ENCODE measurements around the gene FUT7. TPM values are rescaled to one million over a fixed set of nuclear protein-coding genes. Genes with fewer than 3 reads are reported as not detected.
"Not testable (repeated sequence)": the region's sequence is repeated elsewhere in the genome, so short reads cannot be mapped to it uniquely, and the experiment has no call there.

FUT7 gene
- polyA plus RNA-seq, 4 donors = 0.09 to 0.90 TPM; not detected in 2

- no peak overlapping the region for H3K27ac ChIP-seq (ENCODE audit: low read depth in 1 of 3, low read length in 2 of 3)
- H3K36me3 ChIP-seq (ENCODE audit: control insufficient read depth in 3 of 3, insufficient read depth in 2 of 3, low read depth in 1 of 3, low read length in 3 of 3) = peaks cover 0 to 8% (median 0%) of the 10 kb centered on the region in 3 donors
- FAIRE-seq = no peak
- no peaks in the 10 kb centered on the region for H3K9me3 ChIP-seq (ENCODE audit: control insufficient read depth in 2 of 2, insufficient read depth in 1 of 2, low read depth in 1 of 2, low read length in 1 of 2)
- H3K27me3 ChIP-seq (ENCODE audit: control insufficient read depth in 3 of 3, insufficient read depth in 3 of 3, low read length in 3 of 3) = peaks cover 0 to 2% (median 0%) of the 10 kb centered on the region in 3 donors
- WGBS, 3 donors = 19 to 36% (median 34%) methylated on average over 13 to 15 of the region's 15 CpGs
- DNase-seq = no peak
- no peak overlapping the region for H3K4me3 ChIP-seq (ENCODE audit: low read depth in 1 of 3, low read length in 3 of 3)
- peaks cover 0 to 45% (median 0%) of the 10 kb centered on the region in 3 donors for H3K4me1 ChIP-seq (ENCODE audit: control insufficient read depth in 3 of 3, insufficient read depth in 2 of 3, low read depth in 1 of 3, low read length in 2 of 3)
Observed at GRCh38 chr9:137034039-137034708, 2.3 kb upstream of the FUT7 start.

GRCh38 chr9:137033481-137033880 is 1.6 kb upstream of the FUT7 start:
- H3K4me1 ChIP-seq (ENCODE audit: control insufficient read depth in 3 of 3, insufficient read depth in 2 of 3, low read depth in 1 of 3, low read length in 2 of 3) = peaks cover 0 to 52% (median 0%) of the 10 kb centered on the region in 3 donors
- not testable (repeated sequence) for H3K27me3 ChIP-seq (ENCODE audit: control insufficient read depth in 3 of 3, insufficient read depth in 3 of 3, low read length in 3 of 3); H3K27ac ChIP-seq (ENCODE audit: low read depth in 1 of 3, low read length in 2 of 3); H3K9me3 ChIP-seq (ENCODE audit: control insufficient read depth in 2 of 2, insufficient read depth in 1 of 2, low read depth in 1 of 2, low read length in 1 of 2); DNase-seq; H3K4me3 ChIP-seq (ENCODE audit: low read depth in 1 of 3, low read length in 3 of 3); FAIRE-seq; H3K36me3 ChIP-seq (ENCODE audit: control insufficient read depth in 3 of 3, insufficient read depth in 2 of 3, low read depth in 1 of 3, low read length in 3 of 3)
- 88 to 92% (median 90%) methylated on average over 5 of the region's 5 CpGs for WGBS, 3 donors

GRCh38 chr9:137032858-137033257 is 970 bp upstream of the FUT7 start:
- FAIRE-seq = no peak
- Histone ChIP-seq H3K9me3 (ENCODE audit: control insufficient read depth in 2 of 2, insufficient read depth in 1 of 2, low read depth in 1 of 2, low read length in 1 of 2) (no peaks in the 10 kb centered on the region), H3K27me3 (ENCODE audit: control insufficient read depth in 3 of 3, insufficient read depth in 3 of 3, low read length in 3 of 3) (peaks cover 0 to 6% (median 0%) of the 10 kb centered on the region in 3 donors), H3K4me3 (ENCODE audit: low read depth in 1 of 3, low read length in 3 of 3) (no peak overlapping the region), H3K27ac (ENCODE audit: low read depth in 1 of 3, low read length in 2 of 3) (no peak overlapping the region), H3K4me1 (ENCODE audit: control insufficient read depth in 3 of 3, insufficient read depth in 2 of 3, low read depth in 1 of 3, low read length in 2 of 3) (peaks cover 0 to 54% (median 0%) of the 10 kb centered on the region in 3 donors), H3K36me3 (ENCODE audit: control insufficient read depth in 3 of 3, insufficient read depth in 2 of 3, low read depth in 1 of 3, low read length in 3 of 3) (peaks cover 0 to 2% (median 0%) of the 10 kb centered on the region in 3 donors)
- 67 to 75% (median 71%) methylated on average over 9 to 10 of the region's 10 CpGs for WGBS, 3 donors
- DNase-seq = no peak

GRCh38 chr9:137030538-137031527 is 1.1 kb downstream of the FUT7 start:
- FAIRE-seq = no peak
- H3K27me3 ChIP-seq (ENCODE audit: control insufficient read depth in 3 of 3, insufficient read depth in 3 of 3, low read length in 3 of 3) = peaks cover 0 to 10% (median 0%) of the 10 kb centered on the region in 3 donors
- 66 to 80% (median 74%) methylated on average over 62 to 65 of the region's 65 CpGs for WGBS, 3 donors
- no peaks in the 10 kb centered on the region for H3K9me3 ChIP-seq (ENCODE audit: control insufficient read depth in 2 of 2, insufficient read depth in 1 of 2, low read depth in 1 of 2, low read length in 1 of 2)
- peaks cover 0 to 67% (median 0%) of the 10 kb centered on the region in 3 donors for H3K4me1 ChIP-seq (ENCODE audit: control insufficient read depth in 3 of 3, insufficient read depth in 2 of 3, low read depth in 1 of 3, low read length in 2 of 3)
- no peak overlapping the region for H3K4me3 ChIP-seq (ENCODE audit: low read depth in 1 of 3, low read length in 3 of 3)
- no peak for DNase-seq
- no peak overlapping the region for H3K27ac ChIP-seq (ENCODE audit: low read depth in 1 of 3, low read length in 2 of 3)
- no peaks in the 10 kb centered on the region for H3K36me3 ChIP-seq (ENCODE audit: control insufficient read depth in 3 of 3, insufficient read depth in 2 of 3, low read depth in 1 of 3, low read length in 3 of 3)

- no peak overlapping the region for H3K4me3 ChIP-seq (ENCODE audit: low read depth in 1 of 3, low read length in 3 of 3)
- no peaks in the 10 kb centered on the region for H3K36me3 ChIP-seq (ENCODE audit: control insufficient read depth in 3 of 3, insufficient read depth in 2 of 3, low read depth in 1 of 3, low read length in 3 of 3)
- peaks cover 0 to 63% (median 0%) of the 10 kb centered on the region in 3 donors for H3K4me1 ChIP-seq (ENCODE audit: control insufficient read depth in 3 of 3, insufficient read depth in 2 of 3, low read depth in 1 of 3, low read length in 2 of 3)
- H3K27me3 ChIP-seq (ENCODE audit: control insufficient read depth in 3 of 3, insufficient read depth in 3 of 3, low read length in 3 of 3) = peaks cover 0 to 10% (median 0%) of the 10 kb centered on the region in 3 donors
- no peak overlapping the region for H3K27ac ChIP-seq (ENCODE audit: low read depth in 1 of 3, low read length in 2 of 3)
- WGBS, 3 donors = 59 to 65% (median 64%) methylated on average over 12 to 15 of the region's 15 CpGs
- no peaks in the 10 kb centered on the region for H3K9me3 ChIP-seq (ENCODE audit: control insufficient read depth in 2 of 2, insufficient read depth in 1 of 2, low read depth in 1 of 2, low read length in 1 of 2)
- FAIRE-seq (no peak), DNase-seq (no peak)
Observed at GRCh38 chr9:137030006-137030405, 1.9 kb downstream of the FUT7 start.

GRCh38 chr9:137029058-137029936 is 2.6 kb downstream of the FUT7 start:
- FAIRE-seq (no peak), DNase-seq (peak; percentile 60 to 80)
- peak overlapping the region in 2 of 3 donors; percentile 35 to 64 for H3K4me3 ChIP-seq (ENCODE audit: low read depth in 1 of 3, low read length in 3 of 3)
- H3K27me3 ChIP-seq (ENCODE audit: control insufficient read depth in 3 of 3, insufficient read depth in 3 of 3, low read length in 3 of 3) = peaks cover 0 to 10% (median 0%) of the 10 kb centered on the region in 3 donors
- H3K9me3 ChIP-seq (ENCODE audit: control insufficient read depth in 2 of 2, insufficient read depth in 1 of 2, low read depth in 1 of 2, low read length in 1 of 2) = no peaks in the 10 kb centered on the region
- WGBS, 3 donors = 18 to 27% (median 25%) methylated on average over 17 to 19 of the region's 19 CpGs
- no peak overlapping the region for H3K27ac ChIP-seq (ENCODE audit: low read depth in 1 of 3, low read length in 2 of 3)
- peaks cover 0 to 56% (median 0%) of the 10 kb centered on the region in 3 donors for H3K4me1 ChIP-seq (ENCODE audit: control insufficient read depth in 3 of 3, insufficient read depth in 2 of 3, low read depth in 1 of 3, low read length in 2 of 3)
- no peaks in the 10 kb centered on the region for H3K36me3 ChIP-seq (ENCODE audit: control insufficient read depth in 3 of 3, insufficient read depth in 2 of 3, low read depth in 1 of 3, low read length in 3 of 3)

GRCh38 chr9:137028263-137029057 is 3.4 kb downstream of the FUT7 start:
- Histone ChIP-seq H3K36me3 (ENCODE audit: control insufficient read depth in 3 of 3, insufficient read depth in 2 of 3, low read depth in 1 of 3, low read length in 3 of 3) (peaks cover 0 to 3% (median 0%) of the 10 kb centered on the region in 3 donors), H3K9me3 (ENCODE audit: control insufficient read depth in 2 of 2, insufficient read depth in 1 of 2, low read depth in 1 of 2, low read length in 1 of 2) (no peaks in the 10 kb centered on the region), H3K27ac (ENCODE audit: low read depth in 1 of 3, low read length in 2 of 3) (peak overlapping the region in 1 of 3 donors; percentile 34), H3K4me3 (ENCODE audit: low read depth in 1 of 3, low read length in 3 of 3) (peak overlapping the region; percentile 20 to 64 (median 35)), H3K27me3 (ENCODE audit: control insufficient read depth in 3 of 3, insufficient read depth in 3 of 3, low read length in 3 of 3) (peaks cover 0 to 10% (median 0%) of the 10 kb centered on the region in 3 donors), H3K4me1 (ENCODE audit: control insufficient read depth in 3 of 3, insufficient read depth in 2 of 3, low read depth in 1 of 3, low read length in 2 of 3) (peaks cover 0 to 57% (median 0%) of the 10 kb centered on the region in 3 donors)
- no peak for FAIRE-seq
- DNase-seq = peak; percentile 64 to 88
- WGBS, 3 donors = 0 to 1% (median 0%) methylated on average over 47 to 98 of the region's 98 CpGs
